Loucy (cell line): ENCODE measurements around the gene MAP3K13.

ENCODE experiments used
- H2AFZ ChIP-seq: fragments of 200-600 bp; sonication (generic); 2 replicates; pipeline ENCODE4 v1.6.0; 2016; ENCODE audit warnings: antibody characterized with exemption, mild to moderate bottlenecking, low read length, moderate library complexity
- H3F3A ChIP-seq: fragments of 200-600 bp; 2 replicates; pipeline ENCODE4 v1.6.0; 2016; ENCODE audit warnings: antibody characterized with exemption, low read depth, mild to moderate bottlenecking
- H3K27me3 ChIP-seq: fragments of 200-600 bp; sonication (generic); 2 replicates; pipeline ENCODE4 v1.6.1; 2014; ENCODE audit warnings: low read length, mild to moderate bottlenecking; ENCODE audit not compliant: insufficient read depth, poor library complexity, severe bottlenecking
- H3K36me3 ChIP-seq: fragments of 200-600 bp; sonication (generic); 2 replicates; pipeline ENCODE4 v1.6.1; 2016; ENCODE audit warnings: low read length; ENCODE audit not compliant: insufficient read depth
- H3K4me1 ChIP-seq: fragments of 200-600 bp; sonication (generic); 2 replicates; pipeline ENCODE4 v1.5.1; 2014; ENCODE audit warnings: low read length, mild to moderate bottlenecking; ENCODE audit not compliant: insufficient read depth, poor library complexity, severe bottlenecking
- H3K4me2 ChIP-seq: fragments of 200-600 bp; sonication (generic); 2 replicates; pipeline ENCODE4 v1.6.0; 2014; ENCODE audit warnings: antibody characterized with exemption, low read length, low read depth, mild to moderate bottlenecking; ENCODE audit not compliant: poor library complexity, severe bottlenecking
- H3K4me3 ChIP-seq: fragments of 200-600 bp; sonication (generic); 2 replicates; pipeline ENCODE4 v1.5.1; 2014; ENCODE audit warnings: low read length, mild to moderate bottlenecking, mixed read lengths; ENCODE audit not compliant: poor library complexity, severe bottlenecking
- H3K79me2 ChIP-seq: fragments of 200-600 bp; sonication (generic); 2 replicates; pipeline ENCODE4 v1.6.1; 2014; ENCODE audit warnings: low read length; ENCODE audit not compliant: insufficient read depth
- H3K9ac ChIP-seq: fragments of 200-600 bp; sonication (generic); 2 replicates; pipeline ENCODE4 v1.6.0; 2014; ENCODE audit warnings: mild to moderate bottlenecking, low read depth, low read length, moderate library complexity; ENCODE audit not compliant: poor library complexity, severe bottlenecking
- H3K9me2 ChIP-seq: fragments of 200-600 bp; sonication (generic); replicated peaks from 2 replicates; pipeline ENCODE4 v1.6.1; 2016; ENCODE audit warnings: low read depth, low read length, mixed read lengths
- H3K9me3 ChIP-seq: fragments of 200-600 bp; sonication (generic); 2 replicates; pipeline ENCODE4 v1.6.1; 2014; ENCODE audit warnings: mild to moderate bottlenecking, antibody characterized with exemption, low read length, low read depth; ENCODE audit not compliant: insufficient read depth
- H4K20me1 ChIP-seq: fragments of 200-600 bp; sonication (generic); 2 replicates; pipeline ENCODE4 v1.6.0; 2014; ENCODE audit warnings: antibody characterized with exemption, low read length, mild to moderate bottlenecking; ENCODE audit not compliant: insufficient read depth, poor library complexity, severe bottlenecking
- CTCF ChIP-seq: fragments of 200-600 bp; sonication (generic); conservative IDR thresholded peaks from 2 replicates; pipeline ENCODE4 v1.5.1; 2014; ENCODE audit warnings: mild to moderate bottlenecking, antibody characterized with exemption, low read length
- EZH2phosphoT487 ChIP-seq: fragments of 200-600 bp; IDR thresholded peaks from 2 replicates; pipeline ENCODE4 v1.6.1; 2018; ENCODE audit warnings: antibody characterized with exemption, mild to moderate bottlenecking, moderate library complexity, borderline replicate concordance

Gene MAP3K13

DNA sequence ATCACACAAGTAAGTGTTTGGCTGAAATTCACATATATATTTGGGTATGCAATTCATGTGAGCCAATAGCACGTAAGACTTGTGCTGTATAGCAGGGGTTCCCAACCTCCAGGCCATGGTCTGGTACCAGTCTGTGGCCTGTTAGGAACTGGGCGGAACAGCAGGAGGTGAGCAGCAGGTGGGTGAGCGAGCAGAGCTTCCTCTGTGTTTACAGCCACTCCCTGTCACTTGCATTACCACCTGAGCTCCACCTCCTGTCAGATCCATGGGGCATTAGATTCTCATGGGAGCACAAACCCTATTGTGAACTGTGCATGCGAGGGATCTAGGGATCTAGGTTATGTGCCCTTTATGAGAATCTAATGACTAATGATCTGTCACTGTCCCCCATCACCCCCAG is 59.7 kb downstream of the MAP3K13 start:
- Histone ChIP-seq H3K36me3 (no peaks in the 10 kb centered on the region), H3F3A (no peaks in the 10 kb centered on the region), H2AFZ (no peak overlapping the region), H3K4me1 (peaks cover 4% of the 10 kb centered on the region), H3K9me3 (no peaks in the 10 kb centered on the region), H3K9me2 (no peaks in the 10 kb centered on the region), H3K9ac (no peak overlapping the region), H3K4me3 (no peak overlapping the region), H3K27me3 (no peaks in the 10 kb centered on the region), H4K20me1 (no peaks in the 10 kb centered on the region), H3K4me2 (no peak overlapping the region), H3K79me2 (no peaks in the 10 kb centered on the region)
- TF ChIP-seq EZH2phosphoT487, result no peak
- TF ChIP-seq CTCF, result no peak

DNA sequence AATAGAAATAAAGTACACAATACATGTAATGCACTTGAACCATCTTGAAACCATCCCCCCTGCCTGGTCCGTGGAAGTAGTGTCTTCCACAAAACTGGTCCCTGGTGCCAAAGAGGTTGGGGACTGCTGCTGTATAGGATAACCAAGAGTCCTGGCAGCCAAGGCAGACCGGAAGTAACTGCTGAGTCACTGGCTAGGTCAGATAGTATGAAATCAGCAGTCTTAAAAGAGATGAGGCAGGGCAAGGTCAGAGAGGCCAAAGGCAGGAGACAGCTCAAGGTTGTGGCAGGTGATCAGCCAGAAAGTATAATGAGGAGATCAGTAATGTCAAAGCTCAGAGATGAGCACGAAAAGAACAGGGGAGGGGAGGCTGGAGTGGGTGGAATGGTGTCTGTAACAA is 60.2 kb downstream of the MAP3K13 start:
- H3K36me3 ChIP-seq, result no peaks in the 10 kb centered on the region
- H3K9me2 ChIP-seq, result no peaks in the 10 kb centered on the region
- H4K20me1 ChIP-seq, result no peaks in the 10 kb centered on the region
- no peak overlapping the region for H3K4me2 ChIP-seq
- no peaks in the 10 kb centered on the region for H3K79me2 ChIP-seq
- 0 out of 2 replicates have a peak overlapping the region, but pooled peaks have one; percentile 30 for H2AFZ ChIP-seq
- no peaks in the 10 kb centered on the region for H3K27me3 ChIP-seq
- no peak overlapping the region for H3K9ac ChIP-seq
- peaks cover 4% of the 10 kb centered on the region for H3K4me1 ChIP-seq
- no peaks in the 10 kb centered on the region for H3F3A ChIP-seq
- no peaks in the 10 kb centered on the region for H3K9me3 ChIP-seq
- TF ChIP-seq CTCF (no peak), EZH2phosphoT487 (no peak)
- no peak overlapping the region for H3K4me3 ChIP-seq

DNA sequence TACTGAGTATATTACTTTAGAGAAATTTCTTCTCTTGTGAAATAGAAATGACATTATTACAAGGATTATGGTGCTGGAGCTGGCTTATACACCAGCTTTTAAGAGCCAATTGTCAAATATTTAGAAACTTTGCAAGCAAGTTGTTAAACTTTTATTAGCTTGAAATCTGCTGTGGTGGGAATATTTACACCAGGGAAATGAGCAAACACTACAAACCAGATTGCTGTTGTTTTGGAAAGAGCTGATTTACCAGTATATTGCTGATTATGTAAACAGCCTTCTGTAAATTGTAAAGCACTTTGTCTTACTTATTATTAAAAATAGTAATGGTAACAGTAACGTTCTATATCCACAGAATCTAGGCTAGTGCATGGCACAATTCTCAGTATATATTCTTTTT is 61.5 kb downstream of the MAP3K13 start:
- no peaks in the 10 kb centered on the region for H3K9me2 ChIP-seq
- no peak for TF ChIP-seq CTCF
- TF ChIP-seq EZH2phosphoT487, result no peak
- H3K9ac ChIP-seq, result no peak overlapping the region
- no peaks in the 10 kb centered on the region for H3K36me3 ChIP-seq
- H4K20me1 ChIP-seq, result no peaks in the 10 kb centered on the region
- H3K4me3 ChIP-seq, result no peak overlapping the region
- H3F3A ChIP-seq, result no peaks in the 10 kb centered on the region
- no peaks in the 10 kb centered on the region for H3K9me3 ChIP-seq
- H3K27me3 ChIP-seq, result no peaks in the 10 kb centered on the region
- no peak overlapping the region for H2AFZ ChIP-seq
- no peaks in the 10 kb centered on the region for H3K79me2 ChIP-seq
- H3K4me1 ChIP-seq, result peaks cover 4% of the 10 kb centered on the region
- no peak overlapping the region for H3K4me2 ChIP-seq
